GM21423 (cell line): ENCODE data around the gene CFAP97D2.
"Not testable (repeated sequence)": the region's sequence is repeated elsewhere in the genome, so short reads cannot be mapped to it uniquely, and the experiment has no call there.

Experiments
- ATAC-seq: cut with Tn5 transposase; IDR thresholded peaks from one replicate; pipeline ENCODE4 v1.9.1; 2021; ENCODE audit warnings: mild to moderate bottlenecking, moderate library complexity; ENCODE audit not compliant: unreplicated experiment

The CFAP97D2 gene

GRCh38 chr13:114198556-114198955 lies 19.5 kb downstream of the CFAP97D2 start:
- no peak for ATAC-seq

DNA sequence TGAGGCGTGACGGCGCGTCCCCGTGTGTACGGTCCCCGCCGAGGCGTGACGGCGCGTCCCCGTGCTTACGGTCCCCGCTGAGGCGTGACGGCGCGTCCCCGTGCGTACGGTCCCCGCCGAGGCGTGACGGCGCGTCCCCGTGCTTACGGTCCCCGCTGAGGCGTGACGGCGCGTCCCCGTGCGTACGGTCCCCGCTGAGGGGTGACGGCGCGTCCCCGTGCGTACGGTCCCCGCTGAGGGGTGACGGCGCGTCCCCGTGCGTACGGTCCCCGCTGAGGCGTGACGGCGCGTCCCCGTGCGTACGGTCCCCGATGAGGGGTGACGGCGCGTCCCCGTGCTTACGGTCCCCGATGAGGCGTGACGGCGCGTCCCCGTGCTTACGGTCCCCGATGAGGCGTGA lies 20.5 kb downstream of the CFAP97D2 start:
- ATAC-seq = not testable (repeated sequence)

DNA sequence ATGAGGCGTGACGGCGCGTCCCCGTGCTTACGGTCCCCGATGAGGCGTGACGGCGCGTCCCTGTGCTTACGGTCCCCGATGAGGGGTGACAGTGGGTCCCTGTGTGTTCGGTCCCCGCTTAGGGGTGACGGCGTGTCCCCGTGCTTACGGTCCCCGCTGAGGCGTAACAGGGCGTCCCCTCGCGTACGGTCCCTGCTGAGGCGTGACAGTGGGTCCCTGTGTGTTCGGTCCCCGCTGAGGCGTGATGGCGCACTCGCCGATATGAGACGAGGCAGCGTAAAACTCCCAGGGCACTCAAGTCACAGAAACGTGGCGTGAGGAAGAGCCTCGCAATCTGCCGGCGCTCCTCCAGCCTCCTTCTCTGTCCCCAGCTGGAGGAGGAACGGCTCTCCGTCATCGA lies 20.9 kb downstream of the CFAP97D2 start:
- ATAC-seq = no peak

- ATAC-seq = no peak
These were observed 21.4 kb downstream of the CFAP97D2 start for GRCh38 chr13:114200399-114200911.

DNA sequence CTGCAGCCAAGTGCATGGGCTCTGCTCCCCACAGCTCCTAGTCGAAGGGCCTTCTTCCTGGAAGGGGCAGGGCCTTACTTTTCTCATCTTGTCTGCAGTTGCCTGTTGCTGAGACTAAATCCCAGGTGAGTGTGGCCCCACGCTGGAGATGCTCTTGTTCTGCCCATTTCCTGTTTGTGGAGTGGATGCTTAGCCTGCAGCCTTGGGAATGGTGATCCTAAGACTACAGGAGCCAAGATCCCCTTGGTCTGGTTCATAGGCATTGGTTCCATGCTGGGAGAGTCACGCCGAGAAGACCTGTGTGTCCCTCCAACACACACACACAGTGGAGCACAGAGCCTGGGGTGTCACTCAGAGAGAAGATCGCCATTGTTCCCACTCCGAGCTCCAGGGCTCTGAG lies 23.5 kb downstream of the CFAP97D2 start:
- no peak for ATAC-seq

- no peak for ATAC-seq
These were observed 24.5 kb downstream of the CFAP97D2 start for GRCh38 chr13:114203536-114203935.

GRCh38 chr13:114204894-114205293 lies 25.8 kb downstream of the CFAP97D2 start:
- ATAC-seq = no peak

GRCh38 chr13:114208134-114208533 lies 29.1 kb downstream of the CFAP97D2 start:
- ATAC-seq = no peak

GRCh38 chr13:114211446-114212157 lies 32.5 kb downstream of the CFAP97D2 start:
- no peak for ATAC-seq

- ATAC-seq = no peak
These were observed 33.1 kb downstream of the CFAP97D2 start for GRCh38 chr13:114212158-114212495.

DNA sequence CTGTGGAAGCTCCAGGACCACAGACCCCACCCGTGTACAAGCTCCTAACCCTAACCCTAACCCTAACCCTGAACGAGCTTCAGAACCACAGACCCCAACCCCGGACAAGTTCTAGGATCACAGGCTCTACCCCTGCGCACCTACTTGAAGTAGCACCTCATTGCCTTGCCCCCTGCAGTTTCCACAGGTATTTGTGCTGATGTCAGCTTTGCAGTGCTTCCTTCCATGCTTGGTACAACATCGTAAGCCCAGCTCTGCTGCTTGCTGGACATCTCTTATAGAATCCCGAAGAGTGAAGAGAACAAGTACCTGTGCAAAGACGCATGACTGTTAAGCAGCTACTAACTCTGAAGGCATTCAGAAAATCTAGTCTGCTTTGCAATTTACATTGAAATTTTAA lies 34.9 kb downstream of the CFAP97D2 start:
- ATAC-seq = no peak

DNA sequence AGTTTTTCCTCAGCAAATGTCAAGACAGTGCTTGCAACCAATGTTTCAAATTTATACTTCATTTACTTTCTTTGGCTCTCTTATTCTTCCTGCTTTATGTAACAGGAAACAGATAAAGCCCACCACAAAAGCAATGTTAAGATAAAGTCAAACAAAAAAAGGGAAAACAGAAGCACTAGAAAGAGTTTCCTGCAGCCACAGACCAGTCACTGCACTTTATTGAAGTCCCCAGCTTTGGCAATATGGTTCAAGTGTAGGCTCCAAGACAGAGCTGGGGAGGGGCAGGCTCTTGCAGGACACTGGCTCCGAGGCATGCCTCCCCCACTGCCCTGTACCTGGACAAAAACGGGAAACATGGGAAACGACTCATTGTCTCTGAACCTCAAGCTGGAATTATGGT lies 40.3 kb downstream of the CFAP97D2 start:
- no peak for ATAC-seq

DNA sequence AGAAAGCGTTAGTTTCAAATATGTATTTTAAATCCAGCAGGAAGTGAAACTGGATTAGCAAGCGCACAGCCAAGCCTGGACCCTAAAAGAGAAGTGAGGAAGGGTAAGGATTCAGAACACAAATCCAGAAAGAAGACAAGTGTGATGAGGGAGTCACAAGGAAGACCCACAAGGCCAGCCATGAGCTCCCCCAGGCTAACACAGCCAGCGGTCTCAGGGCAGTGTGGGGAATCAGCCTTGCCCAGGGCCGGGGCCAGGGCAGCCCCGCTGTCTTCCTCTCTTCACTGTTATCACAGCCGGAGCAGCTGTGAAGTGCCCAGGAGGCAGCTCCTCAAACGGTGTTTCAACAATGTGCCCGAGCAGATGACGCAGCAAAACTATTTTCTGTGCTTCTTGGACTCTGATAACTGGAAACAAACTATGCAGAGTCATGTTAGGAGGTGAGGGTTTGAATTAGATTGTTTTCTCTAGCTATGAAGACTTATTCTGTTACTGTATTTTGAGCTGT lies 43.5 kb downstream of the CFAP97D2 start:
- no peak for ATAC-seq

GRCh38 chr13:114224201-114224600 lies 45.1 kb downstream of the CFAP97D2 start:
- ATAC-seq = no peak

- no peak for ATAC-seq
These were observed 46.6 kb downstream of the CFAP97D2 start for GRCh38 chr13:114225610-114226009.

GRCh38 chr13:114226088-114226487 lies 47.0 kb downstream of the CFAP97D2 start:
- ATAC-seq = no peak

DNA sequence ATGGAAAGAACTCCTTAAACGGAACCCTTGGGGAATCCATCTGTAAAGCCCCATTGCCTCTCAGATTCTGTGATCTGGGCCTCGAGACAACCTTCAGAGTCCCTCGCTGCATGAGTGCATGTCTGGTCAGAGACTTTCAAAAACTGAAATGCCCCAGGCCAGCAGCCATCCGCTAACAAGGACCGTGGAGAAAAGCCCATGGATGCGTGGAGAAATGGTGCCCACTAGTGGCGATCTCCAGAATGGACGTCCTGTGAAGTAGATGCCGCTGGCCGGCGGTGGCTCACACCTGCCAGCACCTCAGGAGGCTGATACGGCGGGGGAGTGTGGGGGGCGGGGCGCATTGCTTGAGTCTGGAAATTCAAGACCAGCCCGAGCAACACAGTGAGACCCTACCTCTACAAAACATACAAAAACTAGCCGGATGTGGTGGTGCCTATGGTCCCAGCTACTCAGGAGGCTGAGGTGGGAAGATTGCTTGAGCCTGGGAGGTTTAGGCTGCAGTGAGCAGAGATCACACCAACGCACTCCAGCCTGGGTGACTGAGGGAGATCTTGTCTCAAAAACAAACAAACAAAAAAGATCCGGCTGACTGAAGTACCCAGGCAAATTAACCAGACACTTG lies 47.8 kb downstream of the CFAP97D2 start:
- peak; percentile 81 for ATAC-seq

- no peak for ATAC-seq
These were observed 48.5 kb downstream of the CFAP97D2 start for GRCh38 chr13:114227528-114227927.

- ATAC-seq = no peak
These were observed 49.1 kb downstream of the CFAP97D2 start for GRCh38 chr13:114228176-114228575.

- no peak for ATAC-seq
These were observed 50.4 kb downstream of the CFAP97D2 start for GRCh38 chr13:114229506-114229905.

GRCh38 chr13:114230117-114230516 lies 51.1 kb downstream of the CFAP97D2 start:
- ATAC-seq = no peak

GRCh38 chr13:114230575-114230974 lies 51.5 kb downstream of the CFAP97D2 start:
- ATAC-seq = no peak
